Activated CD4-positive, alpha-beta T cell treated with anti-CD3 and anti-CD28 coated beads, Interleukin-2, Interleukin-6, amounts not matched to agents 100 ng/mL and 50 ng/mL, durations not matched to agents 16 hours and 8 hours (primary cell): ENCODE measurements around the gene JUND.

Source experiments
- DNase-seq: peaks from one replicate; pipeline ENCODE4 v3.0.0-alpha.2; 2020

JUND gene

GRCh38 chr19:18266771-18267686 lies 14.4 kb downstream of the JUND start:
- no peak for DNase-seq

- no peak for DNase-seq
Observed at GRCh38 chr19:18265582-18265981, 15.8 kb downstream of the JUND start.

DNA sequence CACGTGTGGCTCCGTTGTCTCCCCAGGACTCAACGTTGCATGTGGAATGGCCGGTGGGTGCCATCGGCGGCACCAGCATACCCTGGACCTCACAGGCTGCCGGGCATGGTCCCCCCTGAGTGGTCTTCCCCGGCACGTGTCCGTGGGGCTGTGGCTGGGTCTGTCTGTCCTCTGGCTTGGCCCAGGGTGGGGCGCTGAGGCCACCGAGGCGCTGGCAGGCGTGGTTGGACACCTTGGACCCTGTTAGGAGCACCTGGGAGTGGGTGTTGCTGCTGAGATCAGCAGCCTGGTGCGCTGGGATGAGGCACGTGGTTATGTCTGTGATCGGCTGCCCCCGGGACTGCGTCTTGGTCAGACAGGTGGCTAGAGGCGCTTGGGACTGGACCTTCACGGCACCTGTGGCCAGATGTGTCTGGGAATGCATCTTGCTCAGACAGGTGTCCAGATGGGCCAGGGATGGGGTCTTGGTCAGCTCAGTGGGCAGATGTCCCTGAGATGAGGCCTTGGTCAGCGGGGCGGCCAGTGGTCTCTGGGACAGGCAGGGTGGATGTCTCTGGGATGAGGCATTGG lies 16.4 kb downstream of the JUND start:
- no peak for DNase-seq

DNA sequence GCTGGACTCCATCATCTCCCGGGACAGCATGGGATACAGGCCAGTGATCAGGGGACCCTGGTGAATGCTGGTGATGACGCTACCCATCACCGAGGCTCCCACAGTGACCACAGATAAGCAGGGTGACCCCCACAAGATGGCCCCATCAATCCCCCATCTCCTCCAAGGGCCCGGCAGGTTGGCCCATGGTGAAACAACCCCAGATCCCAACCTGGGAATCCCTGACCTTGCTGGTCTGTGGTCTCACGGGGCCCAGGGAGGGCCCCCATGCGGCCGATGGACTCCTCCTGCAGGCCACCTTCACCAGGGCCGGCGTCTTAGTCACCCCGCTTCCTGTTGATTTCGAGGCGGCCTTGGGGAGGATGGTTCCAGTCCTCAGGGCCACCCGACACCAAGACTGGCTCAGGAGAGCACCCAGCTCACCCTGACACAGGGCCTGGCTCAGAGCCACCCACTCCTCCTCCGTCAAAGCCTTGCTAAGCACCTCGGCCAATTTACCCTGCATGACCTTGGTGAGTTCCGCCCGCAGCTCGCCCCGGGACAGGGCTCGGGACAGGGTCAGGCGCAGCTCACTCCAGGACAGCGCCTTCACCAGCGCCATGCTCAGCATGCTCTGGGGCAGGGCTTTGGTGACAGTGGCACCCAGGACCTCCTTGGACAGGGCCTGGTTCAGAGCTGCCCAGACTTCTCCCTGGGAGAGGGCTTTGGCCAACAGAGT lies 17.1 kb downstream of the JUND start:
- no peak for DNase-seq

DNA sequence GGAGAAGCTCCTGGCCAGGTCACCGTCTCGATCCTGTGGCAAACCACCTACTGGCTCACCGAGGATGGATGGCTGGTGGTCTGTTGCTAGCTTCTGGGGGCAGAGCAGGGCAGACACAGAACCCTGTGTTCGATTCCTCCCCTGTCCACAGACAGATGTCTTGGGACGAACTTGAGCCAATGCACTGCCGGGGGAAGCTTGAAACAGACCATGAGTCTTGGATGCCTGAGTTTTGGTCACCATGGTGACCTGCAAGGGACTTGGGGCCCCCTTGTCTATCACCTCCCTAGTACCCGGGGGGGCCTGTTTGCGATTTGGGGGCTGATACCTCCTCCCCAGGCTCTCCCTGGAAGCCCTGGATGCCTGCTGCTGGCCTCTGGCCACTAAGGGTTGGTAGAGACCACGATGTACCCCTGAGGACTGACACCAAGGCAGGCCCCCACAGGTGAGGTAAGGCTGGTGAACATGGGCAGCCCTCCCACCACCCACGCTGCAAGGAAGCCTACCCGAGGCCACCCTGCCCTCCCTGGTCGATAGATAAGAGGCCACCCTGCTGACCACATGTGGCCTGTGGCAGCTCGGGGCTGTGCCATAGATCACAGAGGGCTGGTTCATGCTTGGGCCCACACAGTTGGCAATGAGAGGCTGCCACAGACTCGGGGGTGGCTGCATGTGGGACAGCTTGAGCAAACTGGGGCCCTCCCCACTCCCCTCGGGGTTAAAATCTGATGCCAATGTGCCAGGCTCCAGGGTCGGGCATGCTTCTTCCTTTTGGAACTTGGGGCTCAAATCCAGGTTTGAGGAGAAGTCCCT lies 17.9 kb downstream of the JUND start:
- no peak for DNase-seq

- DNase-seq: no peak
Observed at GRCh38 chr19:18262917-18263316, 18.5 kb downstream of the JUND start.

- no peak for DNase-seq
Observed at GRCh38 chr19:18262144-18262543, 19.3 kb downstream of the JUND start.

DNA sequence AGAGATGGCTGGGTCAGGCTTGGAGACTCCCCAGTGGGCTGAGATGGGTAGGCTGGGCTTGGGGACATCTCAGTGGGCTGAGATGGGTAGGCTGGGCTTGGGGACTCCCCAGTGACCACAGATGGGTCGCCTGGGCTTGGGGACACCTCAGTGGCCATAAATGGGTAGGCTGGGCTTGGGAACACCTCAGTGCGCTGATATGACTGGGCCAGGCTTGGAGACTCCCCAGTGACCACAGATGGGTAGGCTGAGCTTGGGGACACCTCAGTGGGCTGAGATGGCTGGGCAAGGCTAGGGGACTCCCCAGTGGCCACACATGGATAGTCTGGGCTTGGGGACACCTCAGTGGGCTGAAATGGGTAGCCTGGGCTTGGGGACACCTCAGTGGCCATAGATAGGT lies 19.9 kb downstream of the JUND start:
- DNase-seq: no peak

GRCh38 chr19:18259893-18260292 lies 21.5 kb downstream of the JUND start:
- no peak for DNase-seq

GRCh38 chr19:18257503-18258470 lies 23.6 kb downstream of the JUND start:
- DNase-seq: no peak

DNA sequence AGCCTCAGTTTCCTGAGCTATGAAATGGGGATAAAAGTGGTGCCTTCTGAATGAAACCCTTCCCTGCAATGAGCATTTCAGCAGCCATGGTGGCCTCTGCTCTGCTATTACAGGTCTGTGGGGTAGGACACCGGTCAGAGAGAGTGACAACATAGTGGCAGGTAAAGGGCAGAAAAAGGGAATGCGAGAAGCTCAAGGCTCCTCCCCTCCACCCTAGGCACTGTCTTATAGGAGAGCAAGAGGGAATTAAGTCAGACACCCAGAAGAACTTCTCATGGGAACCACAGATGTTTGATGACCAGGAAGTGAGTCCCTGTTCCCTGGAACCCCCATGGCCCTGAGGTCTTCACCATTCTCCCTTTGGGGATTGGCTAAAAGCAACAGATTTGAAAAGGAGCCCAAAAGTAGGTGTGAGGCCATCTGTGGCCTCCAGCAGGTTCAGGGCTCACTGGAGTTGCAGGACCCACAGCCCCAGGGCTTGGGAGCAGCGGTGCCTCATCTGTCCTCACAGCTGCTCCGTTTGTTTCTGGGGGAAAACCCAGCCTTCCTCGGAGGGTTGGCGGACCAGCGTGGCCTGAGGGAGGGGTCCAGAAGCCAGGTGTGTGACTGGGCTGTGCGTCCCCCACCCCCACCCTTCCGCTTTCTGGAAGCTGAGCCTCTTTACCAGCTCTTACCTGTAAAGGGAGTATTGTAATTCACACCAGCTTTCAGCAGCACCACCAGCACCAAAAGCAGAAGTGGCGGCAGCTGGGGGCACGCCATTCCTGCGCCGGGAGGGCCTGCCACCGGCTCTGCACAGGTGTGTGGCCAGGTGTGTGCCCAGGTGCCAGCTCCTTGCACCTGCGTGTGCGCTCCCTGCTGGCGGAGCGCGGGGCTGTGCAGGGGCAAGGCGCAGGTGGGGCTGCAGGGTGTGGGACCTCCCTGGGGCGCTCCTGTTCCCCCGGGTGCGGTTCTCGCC lies 26.6 kb downstream of the JUND start:
- DNase-seq: no peak

GRCh38 chr19:18253716-18254115 lies 27.7 kb downstream of the JUND start:
- DNase-seq: no peak

DNA sequence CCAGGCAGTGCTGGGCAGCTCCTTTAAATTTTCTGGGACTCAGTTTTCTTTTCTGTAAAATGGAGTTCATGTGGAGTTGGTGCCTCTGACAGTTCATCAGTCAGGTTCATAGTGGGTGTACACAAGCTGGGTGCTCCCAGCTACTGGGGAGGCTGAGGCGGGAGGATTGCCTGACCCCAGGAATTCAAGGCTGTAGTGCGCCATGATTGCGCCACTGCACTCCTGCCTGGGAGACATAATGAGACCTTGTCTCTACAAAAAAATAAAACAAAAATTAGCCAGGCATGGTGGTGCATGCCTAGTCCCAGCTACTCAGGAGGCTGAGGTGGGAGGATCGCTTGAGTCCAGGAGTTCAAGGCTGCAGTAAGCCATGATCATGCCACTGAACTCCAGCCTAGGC lies 28.3 kb downstream of the JUND start:
- DNase-seq: no peak

DNA sequence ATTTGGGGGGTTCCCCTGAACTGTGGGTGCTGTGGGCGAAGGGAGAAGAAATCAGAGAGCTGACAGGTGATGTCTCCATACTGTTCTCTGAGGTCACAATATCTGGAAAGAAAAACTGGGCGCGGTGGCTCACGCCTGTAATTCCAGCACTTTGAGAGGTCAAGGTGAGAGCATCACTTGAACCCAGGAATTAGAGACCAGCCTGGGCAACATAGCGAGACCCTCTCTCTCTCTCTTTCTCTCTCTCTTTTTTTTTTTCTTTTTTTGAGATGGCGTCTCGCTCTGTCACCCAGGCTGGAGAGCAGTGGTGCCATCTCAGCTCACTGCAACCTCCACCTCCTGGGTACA lies 29.1 kb downstream of the JUND start:
- DNase-seq: no peak

GRCh38 chr19:18251587-18252369 lies 29.6 kb downstream of the JUND start:
- peak; percentile 84 for DNase-seq

- DNase-seq: no peak
Observed at GRCh38 chr19:18249834-18250233, 31.6 kb downstream of the JUND start.

GRCh38 chr19:18245297-18245696 lies 36.1 kb downstream of the JUND start:
- DNase-seq: no peak

- DNase-seq: no peak
Observed at GRCh38 chr19:18239303-18239702, 42.1 kb downstream of the JUND start.

- no peak for DNase-seq
Observed at GRCh38 chr19:18234194-18234593, 47.2 kb downstream of the JUND start.
